Endothelial cell of hepatic sinusoid (primary cell): ENCODE measurements around the gene NLRP7.

ENCODE experiments used
- in situ Hi-C: cut with HindIII; loops from 2 replicates; pipeline ENCODE4 v1.10.0; 2017; ENCODE audit warnings: low sequenced_read_pairs

Gene NLRP7

GRCh38 chr19:54875506-54875905, 71.8 kb downstream of the NLRP7 start:
- in situ Hi-C loops, result no loop called here

DNA sequence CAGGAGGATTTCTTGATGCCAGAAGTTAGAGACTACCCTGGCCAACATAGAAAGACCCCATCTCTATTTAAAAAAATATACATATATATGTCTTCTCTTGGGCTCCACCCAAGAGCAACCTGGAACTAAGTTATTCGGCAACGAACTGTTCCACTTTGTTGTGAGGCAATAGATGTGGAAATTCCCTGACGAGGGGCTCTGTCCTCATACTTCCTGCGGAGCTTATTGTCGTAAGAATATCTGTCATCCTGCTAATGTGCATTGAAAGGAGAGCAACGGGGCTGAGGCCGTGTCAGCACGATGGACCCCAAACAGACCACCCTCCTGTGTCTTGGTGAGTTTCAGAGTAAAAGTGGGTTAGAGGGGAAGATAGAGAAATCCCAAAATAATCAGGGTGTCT, 73.3 kb downstream of the NLRP7 start, which contains the start of gene FCAR:
Gene FCAR (plus strand): TSS at position 246 of the 400 bp plus-strand sequence. CDS start 55 bp downstream, at position 301.
- in situ Hi-C loops, result no loop called here
